HG03520 (cell line): ENCODE data around the gene ZBTB38.
A peak's percentile ranks its signal among the peaks of the same experiment; 100 is the strongest.

ENCODE experiments used
- ATAC-seq: cut with Tn5 transposase; IDR thresholded peaks from one replicate; pipeline ENCODE4 v1.9.1; 2021; ENCODE audit warnings: mild to moderate bottlenecking, moderate library complexity; ENCODE audit not compliant: unreplicated experiment

The ZBTB38 gene

DNA sequence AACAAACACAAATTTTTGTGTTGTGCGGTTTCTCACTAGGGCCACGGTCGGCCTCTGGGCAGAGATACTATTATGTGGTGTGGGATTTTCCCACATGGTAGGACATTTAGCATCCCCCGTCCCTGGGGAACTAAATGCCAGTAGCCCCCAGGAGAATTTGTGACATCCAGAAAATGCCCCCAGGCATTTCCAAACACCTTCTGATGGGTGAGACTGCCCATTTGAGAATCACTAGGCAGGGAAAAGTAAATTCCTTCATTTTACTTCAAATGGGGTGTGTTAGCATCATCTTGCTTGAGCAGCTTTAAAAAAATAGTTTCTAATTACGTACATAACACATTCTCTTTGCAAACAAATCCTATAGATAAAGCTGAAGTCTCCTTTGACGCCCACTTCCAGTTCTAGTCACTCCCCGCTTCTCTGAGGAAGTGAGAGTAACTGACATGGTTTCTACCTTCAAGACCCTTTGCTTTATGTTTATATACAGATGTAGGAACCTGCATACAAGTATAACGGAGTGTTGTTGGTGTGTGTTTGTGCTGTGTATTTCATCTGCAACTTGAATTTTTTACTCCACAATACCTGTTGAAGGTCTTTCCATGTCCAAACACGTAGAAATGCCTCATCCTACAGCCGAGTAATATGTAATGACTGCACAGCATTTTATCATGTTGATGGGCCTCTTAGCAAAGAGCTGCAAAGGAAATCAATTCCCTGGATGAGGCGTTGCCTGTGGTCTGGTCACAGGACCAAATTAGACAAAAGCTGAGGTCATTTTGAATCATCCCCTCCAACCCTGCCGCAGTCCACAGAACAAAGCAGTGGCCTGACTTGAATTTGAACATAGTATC, 31.4 kb upstream of the ZBTB38 start:
- peak; percentile 91 for ATAC-seq

DNA sequence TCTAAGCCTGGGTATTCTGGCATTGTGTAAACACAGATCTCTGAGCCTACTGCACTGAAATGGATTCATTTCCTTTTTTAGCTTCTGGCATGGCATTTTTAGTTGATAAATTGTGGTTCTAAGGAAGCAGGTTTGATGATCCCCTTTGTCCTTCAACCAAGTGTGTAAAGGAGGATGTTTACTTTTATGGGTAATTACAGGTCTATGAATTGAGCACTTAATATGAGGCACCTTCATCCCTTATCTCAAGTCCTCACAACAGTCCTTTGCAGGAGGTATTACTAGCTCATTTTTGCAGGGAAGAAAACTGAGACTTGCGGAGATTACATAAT, 30.8 kb upstream of the ZBTB38 start:
- ATAC-seq, result no peak

GRCh38 chr3:141337991-141338390, 30.3 kb upstream of the ZBTB38 start:
- no peak for ATAC-seq

GRCh38 chr3:141338881-141339280, 29.4 kb upstream of the ZBTB38 start:
- no peak for ATAC-seq

DNA sequence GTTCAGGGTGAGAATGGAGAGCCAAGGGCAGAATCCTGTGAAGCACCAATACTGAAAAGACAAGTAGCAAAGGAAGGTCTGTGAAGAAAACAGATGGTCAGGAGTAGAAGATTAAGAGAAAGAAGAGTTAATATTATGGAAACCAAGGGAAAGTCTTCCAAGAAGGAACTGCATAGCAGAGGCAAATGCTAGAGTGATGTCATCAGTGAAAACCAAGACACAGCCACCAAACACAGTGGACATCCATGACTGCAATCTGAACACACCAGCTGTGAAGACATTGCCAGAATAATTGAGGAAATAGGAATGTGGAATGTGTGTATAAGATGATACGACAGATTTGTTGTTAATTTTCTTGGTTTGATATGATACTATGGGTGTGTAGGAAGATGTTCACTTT, 26.8 kb upstream of the ZBTB38 start:
- ATAC-seq, result no peak

DNA sequence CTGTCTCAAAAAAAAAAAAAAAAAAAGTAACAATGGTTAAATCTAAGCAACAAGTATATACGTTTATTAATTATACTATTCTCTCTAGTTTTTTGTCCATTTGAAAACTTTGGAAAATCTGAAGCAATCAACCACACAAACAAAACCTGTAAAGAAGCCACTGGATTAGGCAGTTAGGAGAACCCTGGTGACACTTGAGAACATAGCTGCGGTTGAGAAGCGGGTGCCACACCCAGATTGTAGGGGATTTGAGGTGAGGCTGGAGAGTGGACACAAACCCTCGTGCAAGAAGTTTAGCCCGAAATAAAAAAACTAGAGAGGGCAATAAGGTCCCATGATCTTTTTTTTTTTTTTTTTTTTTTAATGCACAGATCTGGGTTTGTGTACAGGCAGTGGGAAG, 25.9 kb upstream of the ZBTB38 start:
- ATAC-seq, result no peak

DNA sequence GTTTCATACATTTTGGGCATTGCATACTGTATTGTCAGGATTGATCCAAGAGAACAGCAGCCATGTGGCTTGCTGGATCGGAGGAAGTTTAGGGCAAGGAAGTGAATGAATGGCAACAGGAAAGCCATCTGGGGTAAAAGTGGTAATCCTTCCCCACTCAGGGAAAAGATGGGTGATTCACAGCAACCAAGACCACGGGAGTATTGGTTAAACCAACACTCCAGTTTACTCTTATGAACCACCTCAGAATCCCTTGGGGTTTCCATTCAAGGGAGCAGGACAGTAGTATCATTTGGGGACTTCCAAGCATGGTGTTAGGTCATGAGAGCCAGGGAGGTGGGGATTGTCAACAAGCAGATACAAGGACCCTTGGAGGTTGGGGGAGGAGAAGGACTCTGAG, 25.2 kb upstream of the ZBTB38 start:
- ATAC-seq, result no peak

GRCh38 chr3:141343865-141344271, 24.4 kb upstream of the ZBTB38 start:
- ATAC-seq, result no peak

- no peak for ATAC-seq
These were observed 22.8 kb upstream of the ZBTB38 start for GRCh38 chr3:141345528-141345927.

GRCh38 chr3:141346007-141346406, 22.3 kb upstream of the ZBTB38 start:
- no peak for ATAC-seq

GRCh38 chr3:141346418-141346817, 21.9 kb upstream of the ZBTB38 start:
- no peak for ATAC-seq

DNA sequence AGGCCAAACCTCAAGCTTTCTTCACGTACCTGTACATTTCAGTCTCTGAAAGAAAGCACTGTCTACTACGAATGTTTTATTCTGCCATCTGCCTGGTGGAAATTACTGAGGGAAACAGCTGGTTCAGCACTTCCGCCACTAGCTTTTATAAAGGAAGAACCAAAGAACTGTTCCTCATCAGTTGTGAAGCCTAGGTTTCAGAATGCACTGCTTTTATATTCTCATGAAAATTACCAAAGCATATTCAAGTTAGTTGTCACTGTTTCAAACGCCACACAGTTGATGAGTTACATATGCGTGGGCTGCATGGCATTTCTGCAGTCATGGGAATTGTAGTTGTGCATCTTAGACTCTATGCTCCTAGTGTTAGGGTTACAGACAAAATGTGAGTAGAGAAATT, 21.5 kb upstream of the ZBTB38 start:
- no peak for ATAC-seq

DNA sequence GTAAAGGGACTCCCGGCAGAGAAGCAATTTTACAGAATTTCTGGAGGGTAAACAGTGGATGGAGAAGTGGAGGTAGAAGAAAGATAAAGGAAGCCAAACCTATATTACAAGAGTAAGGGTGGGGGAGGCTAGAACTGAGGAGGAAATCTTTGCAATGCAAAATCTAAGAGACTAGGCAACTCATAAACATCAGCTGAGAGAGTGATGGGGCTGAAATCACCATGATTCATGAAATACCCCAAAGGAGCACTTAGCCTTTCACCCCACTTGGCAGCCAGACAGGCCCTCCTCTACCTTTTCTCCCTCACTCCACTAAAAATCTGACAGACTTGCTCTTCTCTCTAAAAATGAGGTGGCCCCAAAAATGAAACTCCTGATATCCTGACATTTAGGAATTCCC, 19.5 kb upstream of the ZBTB38 start:
- ATAC-seq, result no peak

DNA sequence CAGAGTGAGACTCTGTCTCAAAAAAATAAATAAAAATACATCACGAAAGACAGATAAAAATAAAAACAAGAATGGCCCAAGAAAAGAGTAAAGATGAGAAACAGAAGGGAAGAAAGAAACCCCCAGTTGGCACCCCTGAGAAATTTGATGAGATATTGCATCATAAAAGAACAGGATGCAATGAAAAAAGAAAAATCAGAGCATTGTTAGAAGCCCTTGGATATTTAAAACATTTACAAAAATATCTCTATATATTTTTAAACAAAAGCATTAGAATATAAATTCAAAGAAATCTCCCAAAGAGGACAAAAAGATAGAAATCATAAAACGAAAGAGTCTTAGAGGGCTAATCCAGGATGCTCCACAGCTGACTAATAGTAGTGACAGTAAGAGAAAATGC, 18.6 kb upstream of the ZBTB38 start:
- no peak for ATAC-seq

DNA sequence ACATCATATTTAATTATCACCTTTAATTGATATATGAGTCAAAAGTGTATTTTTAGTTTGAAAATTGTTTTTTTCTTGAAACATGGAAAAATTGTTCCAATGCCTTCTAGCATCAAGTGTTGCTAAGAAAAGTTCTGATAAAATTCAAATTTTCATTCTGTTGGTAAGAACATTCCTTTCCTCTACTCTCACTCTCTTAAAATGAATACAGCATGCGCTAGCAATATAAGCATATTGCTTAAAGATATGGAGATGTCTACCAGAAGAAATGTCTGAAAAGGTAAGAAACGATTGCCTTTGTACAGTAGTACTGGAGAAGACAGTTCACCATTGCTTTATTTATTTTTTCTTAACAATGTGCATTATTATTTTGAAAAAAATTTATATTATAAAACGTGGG, 17.6 kb upstream of the ZBTB38 start:
- ATAC-seq, result no peak

GRCh38 chr3:141352262-141352984, 15.9 kb upstream of the ZBTB38 start:
- ATAC-seq, result no peak

GRCh38 chr3:141353652-141354495, 14.4 kb upstream of the ZBTB38 start:
- no peak for ATAC-seq

- no peak for ATAC-seq
These were observed 13.8 kb upstream of the ZBTB38 start for GRCh38 chr3:141354517-141354916.

GRCh38 chr3:141355242-141355641, 13.1 kb upstream of the ZBTB38 start:
- no peak for ATAC-seq

GRCh38 chr3:141356046-141356445, 12.3 kb upstream of the ZBTB38 start:
- ATAC-seq, result no peak

- no peak for ATAC-seq
These were observed 7.3 kb upstream of the ZBTB38 start for GRCh38 chr3:141360888-141361598.
